SK-N-MC (cell line): ENCODE results near the gene CTNS.

Source experiments
- EZH2 ChIP-seq: fragments of 200-600 bp; sonication (generic); IDR thresholded peaks from one replicate; pipeline ENCODE4 v1.6.1; 2017; ENCODE audit warnings: antibody characterized with exemption
- FOXP2 ChIP-seq: optimal IDR thresholded peaks from 2 replicates; pipeline ENCODE3; 2011; ENCODE audit warnings: mild to moderate bottlenecking, moderate library complexity; ENCODE audit not compliant: insufficient read depth; ENCODE audit errors: extremely low read length, control extremely low read depth
- POLR2AphosphoS5 ChIP-seq: IDR thresholded peaks from 2 replicates; pipeline ENCODE4 v1.6.1; 2012; ENCODE audit warnings: mild to moderate bottlenecking, low read depth, low read length, borderline replicate concordance

DNA sequence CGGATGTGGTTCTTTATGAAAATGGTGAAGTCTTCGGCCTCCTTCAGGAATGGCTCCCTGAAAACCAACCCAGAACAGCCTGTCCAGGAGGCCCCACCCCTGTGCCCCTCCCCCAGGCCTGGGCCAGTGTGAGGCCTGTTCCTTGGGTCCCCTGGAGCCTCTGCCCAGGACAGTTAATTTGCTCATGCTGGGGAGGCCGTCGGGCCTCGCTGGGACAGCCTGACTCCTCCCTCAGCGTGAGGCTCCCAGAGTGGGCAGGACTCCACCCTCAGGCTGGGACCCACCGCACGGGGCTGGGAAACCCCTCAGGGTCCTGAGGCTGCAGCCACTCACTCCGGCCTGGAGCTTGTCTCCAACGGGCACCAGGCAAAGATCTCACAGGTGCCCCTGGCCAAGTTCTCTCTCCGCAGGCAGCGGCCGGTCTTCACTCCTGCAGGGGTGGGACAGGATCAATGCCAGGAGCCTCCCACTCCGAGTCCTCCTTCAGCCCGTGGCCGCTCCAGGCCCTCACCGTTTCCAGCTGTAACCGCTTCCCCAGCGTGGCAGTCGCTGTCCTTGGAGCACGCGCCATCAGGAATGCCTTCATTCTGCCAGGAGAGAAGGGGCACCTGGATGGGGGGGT, 53.6 kb downstream of the CTNS start:
- no peak for TF ChIP-seq POLR2AphosphoS5
- no peak for TF ChIP-seq EZH2
- TF ChIP-seq FOXP2: no peak
